KMS-11 (cell line): ENCODE results near the gene MAPKAP1.

Experiments used
- H2AFZ ChIP-seq: fragments of 200-600 bp; sonication (generic); 2 replicates; pipeline ENCODE4 v1.6.1; 2016; ENCODE audit warnings: antibody characterized with exemption, mixed run types, low read depth
- H3K27ac ChIP-seq: fragments of 200-600 bp; sonication (generic); 2 replicates; pipeline ENCODE4 v1.6.1; 2016; ENCODE audit warnings: mild to moderate bottlenecking, mixed run types
- H3K27me3 ChIP-seq: fragments of 200-600 bp; sonication (generic); 2 replicates; pipeline ENCODE4 v1.6.1; 2017; ENCODE audit warnings: mild to moderate bottlenecking, low read depth, mixed run types, moderate library complexity; ENCODE audit not compliant: insufficient read depth
- H3K36me3 ChIP-seq: fragments of 200-600 bp; sonication (generic); 2 replicates; pipeline ENCODE4 v1.6.1; 2017; ENCODE audit warnings: mild to moderate bottlenecking, mixed run types; ENCODE audit not compliant: insufficient read depth
- H3K4me1 ChIP-seq: fragments of 200-600 bp; sonication (generic); 2 replicates; pipeline ENCODE4 v1.6.1; 2016; ENCODE audit warnings: mild to moderate bottlenecking, low read depth, mixed run types; ENCODE audit not compliant: poor library complexity, severe bottlenecking
- H3K4me2 ChIP-seq: fragments of 200-600 bp; sonication (generic); 2 replicates; pipeline ENCODE4 v1.7.0; 2016; ENCODE audit warnings: mild to moderate bottlenecking, mixed run types
- H3K4me3 ChIP-seq: fragments of 200-600 bp; sonication (generic); IDR thresholded peaks from 2 replicates; pipeline ENCODE4 v1.6.1; 2017; ENCODE audit warnings: low read depth, low read length, mixed read lengths; ENCODE audit not compliant: insufficient read depth
- H3K79me2 ChIP-seq: fragments of 200-600 bp; sonication (generic); 2 replicates; pipeline ENCODE4 v1.6.1; 2016; ENCODE audit warnings: low read depth, mixed run types; ENCODE audit not compliant: insufficient read depth
- H3K9ac ChIP-seq: fragments of 200-600 bp; sonication (generic); 2 replicates; pipeline ENCODE4 v1.6.1; 2016; ENCODE audit warnings: mild to moderate bottlenecking, mixed run types
- H4K20me1 ChIP-seq: fragments of 200-600 bp; sonication (generic); 2 replicates; pipeline ENCODE4 v1.6.1; 2016; ENCODE audit warnings: mild to moderate bottlenecking, mixed run types; ENCODE audit not compliant: insufficient read depth
- TF ChIP-seq, protein P1 (sequence below): fragments of 200-600 bp; sonication (generic); conservative IDR thresholded peaks from 2 replicates; pipeline ENCODE4 v1.6.1; 2017; ENCODE audit warnings: low read depth, mild to moderate bottlenecking, antibody characterized with exemption, low read length, moderate library complexity, mixed read lengths

MAPKAP1 gene

DNA sequence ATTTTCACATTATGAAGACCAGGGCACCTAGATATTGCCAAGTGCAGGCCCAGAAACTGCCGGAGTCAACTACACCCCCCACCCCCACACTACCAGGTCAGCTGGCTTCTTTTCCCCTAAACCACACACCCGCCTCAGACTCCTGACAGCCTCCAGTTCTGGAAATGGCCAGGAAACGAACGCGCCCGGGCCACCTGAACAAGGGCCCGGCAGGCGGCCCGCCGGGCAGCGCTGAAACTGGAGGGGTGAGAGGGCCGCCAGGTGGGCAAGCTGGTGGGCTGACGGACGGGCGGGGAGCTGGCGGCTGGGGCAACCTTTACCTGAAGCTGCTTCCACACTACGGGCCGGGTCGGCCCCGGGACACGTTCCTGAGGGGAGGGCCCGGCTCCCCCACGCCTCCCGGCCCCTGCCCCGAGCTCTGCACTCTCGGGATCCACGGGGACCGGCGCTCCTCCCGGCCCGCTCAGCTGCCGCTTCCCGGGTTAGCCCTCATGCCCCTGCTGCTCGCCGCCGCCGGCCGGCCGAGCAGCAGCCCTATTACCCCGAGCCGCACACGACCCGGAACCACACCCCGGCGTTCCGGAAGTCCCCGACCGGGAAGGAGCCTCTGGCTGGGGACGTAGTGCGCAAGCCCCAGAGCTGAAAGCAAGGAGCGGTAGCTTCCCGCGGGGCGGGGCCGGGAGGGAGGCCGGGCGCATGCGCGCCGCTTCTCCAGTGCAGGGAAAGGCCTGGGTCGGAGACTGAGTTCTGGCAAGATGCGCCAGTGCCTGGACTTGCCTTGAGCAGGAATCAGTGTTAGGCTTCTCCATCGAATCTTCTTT is at the start of gene MAPKAP1:
MAPKAP1 (minus strand) TSS at position 558 of the 821 bp plus-strand sequence. CDS start 34,634 bp downstream, outside the sequence.
- Histone ChIP-seq H3K4me1 (peaks cover 20% of the 10 kb centered on the region), H3K27me3 (no peaks in the 10 kb centered on the region), H3K79me2 (peaks cover 51% of the 10 kb centered on the region)

DNA sequence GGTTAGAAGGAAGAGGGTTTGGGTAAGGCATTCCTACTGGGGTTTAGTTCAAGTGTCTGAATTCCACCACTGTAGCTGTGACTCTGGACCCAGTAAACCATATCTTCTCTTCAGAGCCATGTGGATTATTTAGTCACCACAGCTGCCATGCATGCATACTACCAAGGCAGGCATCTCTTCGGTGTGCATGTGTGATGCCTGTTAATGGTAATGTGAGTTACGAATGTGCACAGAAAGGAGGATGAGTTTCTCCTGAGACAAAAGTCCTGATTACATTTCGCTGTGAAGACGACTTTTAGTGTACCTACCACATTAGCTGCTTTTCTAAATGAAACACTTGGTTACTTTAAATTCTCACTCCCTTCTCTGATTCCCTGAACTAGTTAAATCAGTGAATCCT is 49.5 kb upstream of the MAPKAP1 start:
- Histone ChIP-seq H3K4me2 (peak overlapping the region; percentile 100), H3K27ac (peak overlapping the region; percentile 14; the same call in 1 of the 2 replicates), H4K20me1 (peaks cover 21% of the 10 kb centered on the region; the same call in 1 of the 2 replicates), H2AFZ (no peak overlapping the region), H3K79me2 (peaks cover 100% of the 10 kb centered on the region), H3K9ac (no peak overlapping the region; the same call in 1 of the 2 replicates), H3K27me3 (no peaks in the 10 kb centered on the region), H3K4me1 (peaks cover 93% of the 10 kb centered on the region), H3K36me3 (0 out of 2 replicates have a peak, but pooled peaks cover 10% of the 10 kb centered on the region), H3K4me3 (no peak overlapping the region)
- TF ChIP-seq, protein P1, sequence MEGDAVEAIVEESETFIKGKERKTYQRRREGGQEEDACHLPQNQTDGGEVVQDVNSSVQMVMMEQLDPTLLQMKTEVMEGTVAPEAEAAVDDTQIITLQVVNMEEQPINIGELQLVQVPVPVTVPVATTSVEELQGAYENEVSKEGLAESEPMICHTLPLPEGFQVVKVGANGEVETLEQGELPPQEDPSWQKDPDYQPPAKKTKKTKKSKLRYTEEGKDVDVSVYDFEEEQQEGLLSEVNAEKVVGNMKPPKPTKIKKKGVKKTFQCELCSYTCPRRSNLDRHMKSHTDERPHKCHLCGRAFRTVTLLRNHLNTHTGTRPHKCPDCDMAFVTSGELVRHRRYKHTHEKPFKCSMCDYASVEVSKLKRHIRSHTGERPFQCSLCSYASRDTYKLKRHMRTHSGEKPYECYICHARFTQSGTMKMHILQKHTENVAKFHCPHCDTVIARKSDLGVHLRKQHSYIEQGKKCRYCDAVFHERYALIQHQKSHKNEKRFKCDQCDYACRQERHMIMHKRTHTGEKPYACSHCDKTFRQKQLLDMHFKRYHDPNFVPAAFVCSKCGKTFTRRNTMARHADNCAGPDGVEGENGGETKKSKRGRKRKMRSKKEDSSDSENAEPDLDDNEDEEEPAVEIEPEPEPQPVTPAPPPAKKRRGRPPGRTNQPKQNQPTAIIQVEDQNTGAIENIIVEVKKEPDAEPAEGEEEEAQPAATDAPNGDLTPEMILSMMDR: no peak

More for the DNA sequence above, at the start of gene MAPKAP1:
- H3K4me3 ChIP-seq: peak within 1 kb of the TSS; percentile 58
- H3K36me3 ChIP-seq: no peaks in the 10 kb centered on the region
- peak within 1 kb of the TSS; percentile 78 for H3K9ac ChIP-seq
- peak within 1 kb of the TSS; percentile 85 for H3K4me2 ChIP-seq
- TF ChIP-seq, protein P1: no peak
- H4K20me1 ChIP-seq: no peaks in the 10 kb centered on the region
- peak within 1 kb of the TSS; percentile 35; the same call in 1 of the 2 replicates for H3K27ac ChIP-seq
- H2AFZ ChIP-seq: peak within 1 kb of the TSS; percentile 68

DNA sequence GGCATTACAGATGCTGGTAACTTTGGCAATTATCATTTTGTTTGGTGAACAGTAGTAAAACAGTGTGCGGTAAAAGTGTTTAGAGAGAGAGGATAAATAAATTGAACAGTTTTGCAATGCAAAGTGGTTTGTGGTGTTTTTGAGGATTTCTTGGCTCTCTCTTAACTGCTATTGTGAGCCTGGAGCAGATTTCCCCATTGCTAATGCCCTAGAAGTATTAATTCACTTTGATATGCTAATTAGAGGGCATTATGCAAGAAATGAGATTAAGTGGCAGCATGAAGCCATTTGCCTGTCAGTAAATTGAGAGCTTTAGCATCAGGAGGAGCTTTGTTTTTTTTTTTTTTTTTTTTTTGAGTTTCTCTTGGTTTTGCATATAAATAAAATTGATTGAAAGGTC is 48.3 kb upstream of the MAPKAP1 start:
- Histone ChIP-seq H3K4me3 (no peak overlapping the region), H2AFZ (no peak overlapping the region)

DNA sequence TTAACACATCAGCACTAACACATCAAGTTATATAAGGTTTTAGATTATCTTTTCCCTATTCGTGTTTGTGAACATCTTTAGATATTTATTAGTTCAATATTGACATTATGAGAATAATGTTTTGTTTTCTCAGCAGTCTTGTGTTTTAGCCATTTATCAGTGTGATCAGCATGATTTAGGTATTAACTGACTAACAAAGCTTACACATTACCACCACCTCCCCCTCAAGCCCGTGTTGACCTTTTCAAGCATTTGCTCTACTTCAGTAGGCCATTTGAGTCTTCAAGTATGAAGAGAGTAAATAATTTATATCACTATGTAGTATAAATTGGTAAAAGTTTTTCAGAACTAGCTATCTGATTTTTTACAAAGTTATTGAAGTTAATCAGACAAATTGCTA is 47.1 kb upstream of the MAPKAP1 start:
- no peak overlapping the region for H2AFZ ChIP-seq
- peaks cover 13% of the 10 kb centered on the region; the same call in 1 of the 2 replicates for H4K20me1 ChIP-seq
- peaks cover 73% of the 10 kb centered on the region for H3K4me1 ChIP-seq
- no peak overlapping the region for H3K4me3 ChIP-seq
- H3K36me3 ChIP-seq: peaks cover 18% of the 10 kb centered on the region; the same call in 1 of the 2 replicates
- TF ChIP-seq, protein P1: no peak
- H3K79me2 ChIP-seq: peaks cover 100% of the 10 kb centered on the region
- H3K27ac ChIP-seq: peak overlapping the region; percentile 96
- no peaks in the 10 kb centered on the region for H3K27me3 ChIP-seq
- peak overlapping the region; percentile 100 for H3K4me2 ChIP-seq
- H3K9ac ChIP-seq: peak overlapping the region; percentile 95

More for the DNA sequence above, 48.3 kb upstream of the MAPKAP1 start:
- peak overlapping the region; percentile 95 for H3K9ac ChIP-seq
- peak overlapping the region; percentile 100 for H3K4me2 ChIP-seq
- H3K27ac ChIP-seq: peak overlapping the region; percentile 96; the same call in 1 of the 2 replicates
- TF ChIP-seq, protein P1: no peak
- peaks cover 85% of the 10 kb centered on the region for H3K4me1 ChIP-seq
- H4K20me1 ChIP-seq: peaks cover 21% of the 10 kb centered on the region; the same call in 1 of the 2 replicates
- no peaks in the 10 kb centered on the region for H3K27me3 ChIP-seq
- peaks cover 100% of the 10 kb centered on the region for H3K79me2 ChIP-seq
- H3K36me3 ChIP-seq: 0 out of 2 replicates have a peak, but pooled peaks cover 10% of the 10 kb centered on the region
